ENCODE measurements around the gene ALAS2.

ALAS2 gene

DNA sequence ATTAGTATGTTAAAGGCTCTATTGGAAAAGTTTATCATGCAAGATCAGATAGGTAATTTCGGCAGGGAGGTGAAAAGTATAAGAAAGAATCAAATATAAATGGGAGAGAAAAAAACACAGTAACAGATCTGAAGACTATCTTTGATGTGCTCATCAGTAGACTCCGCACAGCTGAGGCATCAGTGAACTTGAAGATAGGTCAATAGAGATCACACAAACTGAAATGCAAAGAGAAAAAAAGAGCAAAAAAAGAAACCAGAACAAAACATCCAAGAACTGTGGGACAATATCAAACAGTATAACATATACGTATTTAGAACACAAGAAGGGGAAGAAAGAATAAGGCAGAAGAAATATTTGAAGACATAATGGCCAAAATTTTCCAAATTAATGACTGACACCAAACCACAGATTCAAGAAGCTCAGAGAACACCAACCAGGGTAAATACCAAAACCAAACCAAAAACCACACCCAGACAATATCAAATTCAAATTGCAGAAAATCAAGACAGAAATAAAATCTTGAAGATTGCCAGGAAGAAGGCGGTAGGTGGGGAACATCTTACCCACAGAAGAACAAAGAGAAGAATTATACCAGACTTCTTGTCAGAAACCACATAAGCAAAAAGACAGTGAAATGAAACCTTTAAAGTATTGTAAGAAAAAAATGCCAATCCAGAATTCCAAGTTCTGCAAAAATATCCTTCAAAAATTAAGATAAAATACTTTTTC, 65.8 kb downstream of the ALAS2 start:
- DNase-seq (ENCODE audit: low read depth), result no peak
- TF ChIP-seq, protein P1, sequence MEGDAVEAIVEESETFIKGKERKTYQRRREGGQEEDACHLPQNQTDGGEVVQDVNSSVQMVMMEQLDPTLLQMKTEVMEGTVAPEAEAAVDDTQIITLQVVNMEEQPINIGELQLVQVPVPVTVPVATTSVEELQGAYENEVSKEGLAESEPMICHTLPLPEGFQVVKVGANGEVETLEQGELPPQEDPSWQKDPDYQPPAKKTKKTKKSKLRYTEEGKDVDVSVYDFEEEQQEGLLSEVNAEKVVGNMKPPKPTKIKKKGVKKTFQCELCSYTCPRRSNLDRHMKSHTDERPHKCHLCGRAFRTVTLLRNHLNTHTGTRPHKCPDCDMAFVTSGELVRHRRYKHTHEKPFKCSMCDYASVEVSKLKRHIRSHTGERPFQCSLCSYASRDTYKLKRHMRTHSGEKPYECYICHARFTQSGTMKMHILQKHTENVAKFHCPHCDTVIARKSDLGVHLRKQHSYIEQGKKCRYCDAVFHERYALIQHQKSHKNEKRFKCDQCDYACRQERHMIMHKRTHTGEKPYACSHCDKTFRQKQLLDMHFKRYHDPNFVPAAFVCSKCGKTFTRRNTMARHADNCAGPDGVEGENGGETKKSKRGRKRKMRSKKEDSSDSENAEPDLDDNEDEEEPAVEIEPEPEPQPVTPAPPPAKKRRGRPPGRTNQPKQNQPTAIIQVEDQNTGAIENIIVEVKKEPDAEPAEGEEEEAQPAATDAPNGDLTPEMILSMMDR (IDR thresholded peaks at IDR 0.05; ENCODE audit: insufficient read depth, low read depth, low read length, missing control alignments), result no peak
- H3K4me3 ChIP-seq (ENCODE audit: low read length), result no peak overlapping the region

GRCh38 chrX:54961750-54962149, 69.0 kb downstream of the ALAS2 start:
- H3K4me3 ChIP-seq (ENCODE audit: low read length), result no peak overlapping the region
- peak; percentile 7 for DNase-seq (ENCODE audit: low read depth)
- TF ChIP-seq, protein P1 (IDR thresholded peaks at IDR 0.05; ENCODE audit: insufficient read depth, low read depth, low read length, missing control alignments), result no peak
